Neural cell (in vitro differentiated cells): ENCODE data around the gene RAPGEF5. TPM values are rescaled to one million over a fixed set of nuclear protein-coding genes. Genes with fewer than 3 reads are reported as not detected.

Source experiments
- H2AFZ ChIP-seq: fragments of 200-600, 300-800 bp; sonication (generic), shearing (Covaris generic); 2 replicates; pipeline ENCODE4 v1.6.0; 2014; ENCODE audit warnings: low read depth, mild to moderate bottlenecking, antibody characterized with exemption, low read length, moderate library complexity
- H3F3A ChIP-seq: fragments of 200-600 bp; shearing (Covaris generic); 2 replicates; pipeline ENCODE4 v1.6.1; 2016; ENCODE audit warnings: mild to moderate bottlenecking, moderate library complexity, mixed read lengths, antibody characterized with exemption, low read length; ENCODE audit not compliant: insufficient read depth, poor library complexity, severe bottlenecking
- H3K27ac ChIP-seq: fragments of 200-600, 300-800 bp; sonication (generic), shearing (Covaris generic); 2 replicates; pipeline ENCODE4 v1.5.1; 2014; ENCODE audit warnings: mild to moderate bottlenecking, low read length, moderate library complexity
- H3K27me3 ChIP-seq: fragments of 300-800, 200-600 bp; sonication (generic), shearing (Covaris generic); 2 replicates; pipeline ENCODE4 v1.6.0; 2014; ENCODE audit warnings: mild to moderate bottlenecking, low read depth, low read length, moderate library complexity; ENCODE audit not compliant: insufficient read depth
- H3K36me3 ChIP-seq: fragments of 300-800, 200-600 bp; sonication (generic), shearing (Covaris generic); 2 replicates; pipeline ENCODE4 v1.5.1; 2014; ENCODE audit warnings: mild to moderate bottlenecking, antibody characterized with exemption, low read length, moderate library complexity; ENCODE audit not compliant: insufficient read depth
- H3K4me2 ChIP-seq: fragments of 300-800, 200-600 bp; sonication (generic), shearing (Covaris generic); 2 replicates; pipeline ENCODE4 v1.6.0; 2014; ENCODE audit warnings: mild to moderate bottlenecking, low read length
- H3K4me3 ChIP-seq: fragments of 300-800, 200-600 bp; sonication (generic), shearing (Covaris generic); 2 replicates; pipeline ENCODE4 v1.5.1; 2014; ENCODE audit warnings: mild to moderate bottlenecking, low read length, moderate library complexity
- H3K79me2 ChIP-seq: fragments of 200-600 bp; shearing (Covaris generic); replicated peaks from 2 replicates; pipeline ENCODE4 v1.6.0; 2014; ENCODE audit warnings: mild to moderate bottlenecking, low read length, moderate library complexity; ENCODE audit not compliant: insufficient read depth
- H3K9ac ChIP-seq: fragments of 300-800, 200-600 bp; sonication (generic), shearing (Covaris generic); 2 replicates; pipeline ENCODE4 v1.6.1; 2016; ENCODE audit warnings: mild to moderate bottlenecking, low read length, mixed read lengths
- H3K9me2 ChIP-seq: fragments of 200-600 bp; shearing (Covaris generic); 2 replicates; pipeline ENCODE4 v1.6.1; 2016; ENCODE audit warnings: mild to moderate bottlenecking, low read length, mixed read lengths; ENCODE audit not compliant: insufficient read depth
- H3K9me3 ChIP-seq: fragments of 200-600, 300-800 bp; sonication (generic), shearing (Covaris generic); 2 replicates; pipeline ENCODE4 v1.6.1; 2016; ENCODE audit warnings: mild to moderate bottlenecking, mixed run types, low read length, moderate library complexity, mixed read lengths
- H4K20me1 ChIP-seq: fragments of 200-600 bp; shearing (Covaris generic); 2 replicates; pipeline ENCODE4 v1.6.1; 2016; ENCODE audit warnings: mild to moderate bottlenecking, mixed run types; ENCODE audit not compliant: insufficient read depth
- EP300 ChIP-seq: fragments of 450-650 bp; conservative IDR thresholded peaks from 2 replicates; pipeline ENCODE4 v1.6.1; 2014; ENCODE audit warnings: antibody characterized with exemption, mild to moderate bottlenecking, moderate library complexity; ENCODE audit not compliant: poor library complexity, severe bottlenecking
- EZH2 ChIP-seq: fragments of 200-600, 300-800 bp; shearing (Covaris generic), sonication (generic); IDR thresholded peaks from 2 replicates; pipeline ENCODE4 v1.6.1; 2014; ENCODE audit warnings: antibody characterized with exemption, low read length, borderline replicate concordance, mild to moderate bottlenecking; ENCODE audit not compliant: insufficient read depth, poor library complexity, severe bottlenecking
- MXI1 ChIP-seq: fragments of 450-650 bp; conservative IDR thresholded peaks from 2 replicates; pipeline ENCODE4 v1.6.1; 2014; ENCODE audit warnings: antibody characterized with exemption, mild to moderate bottlenecking; ENCODE audit not compliant: poor library complexity, severe bottlenecking
- POLR2AphosphoS5 ChIP-seq: IDR thresholded peaks from 2 replicates; pipeline ENCODE4 v1.6.1; 2012
- RAD21 ChIP-seq: fragments of 450-650 bp; conservative IDR thresholded peaks from 2 replicates; pipeline ENCODE4 v1.6.1; 2014; ENCODE audit warnings: antibody characterized with exemption, mild to moderate bottlenecking, moderate library complexity
- SMC3 ChIP-seq: fragments of 450-650 bp; conservative IDR thresholded peaks from 2 replicates; pipeline ENCODE4 v1.6.1; 2014; ENCODE audit warnings: antibody characterized with exemption, mild to moderate bottlenecking, moderate library complexity; ENCODE audit not compliant: poor library complexity
- TAF1 ChIP-seq: IDR thresholded peaks from 2 replicates; pipeline ENCODE4 v1.6.1; 2012; ENCODE audit warnings: low read depth
- polyA plus RNA-seq: library from polyadenylated mRNA; depleted of rRNA; stranded (reverse); fragments of >200 nt; gene quantifications from 2 replicates; pipeline ENCODE4 v1.2.3, GENCODE V29; 2014
- TF ChIP-seq, protein P1 (sequence below): IDR thresholded peaks from 2 replicates; pipeline ENCODE4 v1.6.1; 2012; ENCODE audit warnings: borderline replicate concordance
- TF ChIP-seq, protein P2 (sequence below): fragments of 450-650 bp; IDR thresholded peaks from 2 replicates; pipeline ENCODE4 v1.5.1; 2014; ENCODE audit warnings: antibody characterized with exemption, mild to moderate bottlenecking, moderate library complexity; ENCODE audit not compliant: poor library complexity, severe bottlenecking

Gene RAPGEF5
- polyA plus RNA-seq, 1 donor from 2014 or later = 48.0 TPM

DNA sequence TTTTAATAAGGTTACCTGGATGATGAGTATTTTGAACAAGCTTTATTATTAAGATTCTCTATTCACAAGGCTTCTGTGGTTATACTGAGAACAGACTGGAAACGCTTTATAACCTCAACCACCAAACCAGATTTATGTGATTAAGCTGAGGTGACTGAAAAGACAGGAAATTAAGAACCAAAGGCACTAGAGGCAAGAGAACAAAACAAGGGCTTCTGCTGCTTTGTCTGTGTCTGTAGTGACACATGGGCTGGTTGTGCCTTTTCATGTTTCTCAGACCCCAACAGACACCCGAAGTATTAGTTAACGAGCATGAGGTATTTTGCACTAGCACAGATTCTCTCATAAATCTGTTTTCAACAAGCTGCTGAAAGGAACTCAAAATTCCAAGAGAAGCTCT lies 64.4 kb downstream of the RAPGEF5 start:
- no peak overlapping the region for H3K4me2 ChIP-seq
- H4K20me1 ChIP-seq = no peaks in the 10 kb centered on the region
- no peaks in the 10 kb centered on the region for H3K9me2 ChIP-seq
- H3K79me2 ChIP-seq = no peaks in the 10 kb centered on the region
- H3K36me3 ChIP-seq = no peaks in the 10 kb centered on the region
- no peak overlapping the region for H3K4me3 ChIP-seq
- no peaks in the 10 kb centered on the region for H3F3A ChIP-seq
- no peak overlapping the region for H2AFZ ChIP-seq
- TF ChIP-seq EZH2 = no peak
- no peak for TF ChIP-seq EP300
- no peak for TF ChIP-seq POLR2AphosphoS5
- H3K27ac ChIP-seq = no peak overlapping the region
- H3K27me3 ChIP-seq = no peaks in the 10 kb centered on the region
- H3K9me3 ChIP-seq = no peaks in the 10 kb centered on the region
- H3K9ac ChIP-seq = no peak overlapping the region

DNA sequence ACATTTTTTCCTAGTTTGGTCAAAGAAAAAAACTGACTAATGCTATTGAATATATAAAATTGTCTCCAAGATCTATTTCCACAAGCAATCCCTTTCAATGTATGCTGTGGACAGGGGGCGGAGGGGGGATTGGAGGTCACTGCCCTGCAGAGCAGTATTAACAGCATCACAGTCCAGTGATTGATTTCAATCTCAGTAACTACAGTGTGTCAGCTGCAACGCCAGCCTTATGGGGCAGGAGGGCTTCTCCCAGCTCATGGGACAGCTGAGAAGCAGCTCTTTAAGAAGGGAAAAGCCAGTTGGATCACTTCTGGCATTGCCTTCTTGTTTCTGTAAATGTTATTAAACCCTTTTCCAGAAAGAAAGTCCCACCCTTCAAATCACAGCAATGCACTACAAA lies 65.0 kb downstream of the RAPGEF5 start:
- no peak overlapping the region for H2AFZ ChIP-seq
- H3K4me2 ChIP-seq = no peak overlapping the region
- TF ChIP-seq SMC3 (no peak), MXI1 (no peak)
- TF ChIP-seq, protein P1, sequence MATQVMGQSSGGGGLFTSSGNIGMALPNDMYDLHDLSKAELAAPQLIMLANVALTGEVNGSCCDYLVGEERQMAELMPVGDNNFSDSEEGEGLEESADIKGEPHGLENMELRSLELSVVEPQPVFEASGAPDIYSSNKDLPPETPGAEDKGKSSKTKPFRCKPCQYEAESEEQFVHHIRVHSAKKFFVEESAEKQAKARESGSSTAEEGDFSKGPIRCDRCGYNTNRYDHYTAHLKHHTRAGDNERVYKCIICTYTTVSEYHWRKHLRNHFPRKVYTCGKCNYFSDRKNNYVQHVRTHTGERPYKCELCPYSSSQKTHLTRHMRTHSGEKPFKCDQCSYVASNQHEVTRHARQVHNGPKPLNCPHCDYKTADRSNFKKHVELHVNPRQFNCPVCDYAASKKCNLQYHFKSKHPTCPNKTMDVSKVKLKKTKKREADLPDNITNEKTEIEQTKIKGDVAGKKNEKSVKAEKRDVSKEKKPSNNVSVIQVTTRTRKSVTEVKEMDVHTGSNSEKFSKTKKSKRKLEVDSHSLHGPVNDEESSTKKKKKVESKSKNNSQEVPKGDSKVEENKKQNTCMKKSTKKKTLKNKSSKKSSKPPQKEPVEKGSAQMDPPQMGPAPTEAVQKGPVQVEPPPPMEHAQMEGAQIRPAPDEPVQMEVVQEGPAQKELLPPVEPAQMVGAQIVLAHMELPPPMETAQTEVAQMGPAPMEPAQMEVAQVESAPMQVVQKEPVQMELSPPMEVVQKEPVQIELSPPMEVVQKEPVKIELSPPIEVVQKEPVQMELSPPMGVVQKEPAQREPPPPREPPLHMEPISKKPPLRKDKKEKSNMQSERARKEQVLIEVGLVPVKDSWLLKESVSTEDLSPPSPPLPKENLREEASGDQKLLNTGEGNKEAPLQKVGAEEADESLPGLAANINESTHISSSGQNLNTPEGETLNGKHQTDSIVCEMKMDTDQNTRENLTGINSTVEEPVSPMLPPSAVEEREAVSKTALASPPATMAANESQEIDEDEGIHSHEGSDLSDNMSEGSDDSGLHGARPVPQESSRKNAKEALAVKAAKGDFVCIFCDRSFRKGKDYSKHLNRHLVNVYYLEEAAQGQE = no peak
- H3K36me3 ChIP-seq = no peaks in the 10 kb centered on the region
- no peak overlapping the region for H3K9ac ChIP-seq
- no peak overlapping the region for H3K4me3 ChIP-seq
- no peaks in the 10 kb centered on the region for H3K9me2 ChIP-seq
- no peaks in the 10 kb centered on the region for H3F3A ChIP-seq
- H3K79me2 ChIP-seq = no peaks in the 10 kb centered on the region
- H3K27ac ChIP-seq = no peak overlapping the region
- no peaks in the 10 kb centered on the region for H3K27me3 ChIP-seq
- no peaks in the 10 kb centered on the region for H4K20me1 ChIP-seq
- H3K9me3 ChIP-seq = no peaks in the 10 kb centered on the region

DNA sequence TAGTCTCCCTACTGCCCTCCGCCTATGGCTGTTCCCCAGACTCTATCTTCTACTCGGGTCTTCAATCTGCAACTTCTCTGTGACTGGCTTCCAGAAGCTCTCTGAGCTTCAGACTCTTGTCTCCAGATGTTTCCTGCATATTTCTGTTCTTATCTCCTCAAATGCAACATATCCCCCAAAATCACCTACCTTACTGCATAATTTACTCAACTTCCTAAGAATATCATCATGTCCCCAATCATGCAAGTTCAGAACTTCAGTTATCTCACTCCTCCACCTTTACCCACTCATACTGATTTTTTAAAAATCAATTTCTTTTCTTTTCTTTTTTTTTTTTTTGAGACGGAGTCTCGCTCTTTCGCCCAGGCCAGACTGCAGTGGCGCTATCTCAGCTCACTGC lies 68.8 kb downstream of the RAPGEF5 start:
- Histone ChIP-seq H3K36me3 (no peaks in the 10 kb centered on the region), H3K9me3 (no peaks in the 10 kb centered on the region), H3K9ac (no peak overlapping the region), H3K4me2 (no peak overlapping the region), H3K4me3 (no peak overlapping the region), H4K20me1 (no peaks in the 10 kb centered on the region), H3K27me3 (no peaks in the 10 kb centered on the region), H3K9me2 (no peaks in the 10 kb centered on the region), H2AFZ (no peak overlapping the region), H3K27ac (no peak overlapping the region), H3K79me2 (no peaks in the 10 kb centered on the region), H3F3A (no peaks in the 10 kb centered on the region)
- no peak for TF ChIP-seq EZH2
- TF ChIP-seq, protein P2, sequence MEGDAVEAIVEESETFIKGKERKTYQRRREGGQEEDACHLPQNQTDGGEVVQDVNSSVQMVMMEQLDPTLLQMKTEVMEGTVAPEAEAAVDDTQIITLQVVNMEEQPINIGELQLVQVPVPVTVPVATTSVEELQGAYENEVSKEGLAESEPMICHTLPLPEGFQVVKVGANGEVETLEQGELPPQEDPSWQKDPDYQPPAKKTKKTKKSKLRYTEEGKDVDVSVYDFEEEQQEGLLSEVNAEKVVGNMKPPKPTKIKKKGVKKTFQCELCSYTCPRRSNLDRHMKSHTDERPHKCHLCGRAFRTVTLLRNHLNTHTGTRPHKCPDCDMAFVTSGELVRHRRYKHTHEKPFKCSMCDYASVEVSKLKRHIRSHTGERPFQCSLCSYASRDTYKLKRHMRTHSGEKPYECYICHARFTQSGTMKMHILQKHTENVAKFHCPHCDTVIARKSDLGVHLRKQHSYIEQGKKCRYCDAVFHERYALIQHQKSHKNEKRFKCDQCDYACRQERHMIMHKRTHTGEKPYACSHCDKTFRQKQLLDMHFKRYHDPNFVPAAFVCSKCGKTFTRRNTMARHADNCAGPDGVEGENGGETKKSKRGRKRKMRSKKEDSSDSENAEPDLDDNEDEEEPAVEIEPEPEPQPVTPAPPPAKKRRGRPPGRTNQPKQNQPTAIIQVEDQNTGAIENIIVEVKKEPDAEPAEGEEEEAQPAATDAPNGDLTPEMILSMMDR = no peak
- TF ChIP-seq RAD21 = no peak
- TF ChIP-seq, protein P1 = no peak
- no peak for TF ChIP-seq MXI1
- no peak for TF ChIP-seq EP300
- no peak for TF ChIP-seq TAF1
- TF ChIP-seq SMC3 = no peak
- no peak for TF ChIP-seq POLR2AphosphoS5
